C4-2B (cell line): ENCODE results near the gene HOXA7.

ENCODE experiments used
- CTCF ChIP-seq: fragments of 450-650 bp; conservative IDR thresholded peaks from 2 replicates; pipeline ENCODE4 v1.5.1; 2017; ENCODE audit warnings: mild to moderate bottlenecking
- ZFX ChIP-seq: fragments of 450-650 bp; IDR thresholded peaks from 2 replicates; pipeline ENCODE4 v1.6.1; 2017

- no peak for TF ChIP-seq CTCF
- no peak for TF ChIP-seq ZFX
Observed at GRCh38 chr7:27126596-27127327, 29.7 kb downstream of the HOXA7 start.
